ENCODE measurements around the gene RMI1. TPM values are rescaled to one million over a fixed set of nuclear protein-coding genes. Genes with fewer than 3 reads are reported as not detected.
A peak's percentile ranks its signal among the peaks of the same experiment; 100 is the strongest.

RMI1 gene
- polyA plus RNA-seq, 4 donors: 3.2 to 12.9 (median 5.9) TPM

DNA sequence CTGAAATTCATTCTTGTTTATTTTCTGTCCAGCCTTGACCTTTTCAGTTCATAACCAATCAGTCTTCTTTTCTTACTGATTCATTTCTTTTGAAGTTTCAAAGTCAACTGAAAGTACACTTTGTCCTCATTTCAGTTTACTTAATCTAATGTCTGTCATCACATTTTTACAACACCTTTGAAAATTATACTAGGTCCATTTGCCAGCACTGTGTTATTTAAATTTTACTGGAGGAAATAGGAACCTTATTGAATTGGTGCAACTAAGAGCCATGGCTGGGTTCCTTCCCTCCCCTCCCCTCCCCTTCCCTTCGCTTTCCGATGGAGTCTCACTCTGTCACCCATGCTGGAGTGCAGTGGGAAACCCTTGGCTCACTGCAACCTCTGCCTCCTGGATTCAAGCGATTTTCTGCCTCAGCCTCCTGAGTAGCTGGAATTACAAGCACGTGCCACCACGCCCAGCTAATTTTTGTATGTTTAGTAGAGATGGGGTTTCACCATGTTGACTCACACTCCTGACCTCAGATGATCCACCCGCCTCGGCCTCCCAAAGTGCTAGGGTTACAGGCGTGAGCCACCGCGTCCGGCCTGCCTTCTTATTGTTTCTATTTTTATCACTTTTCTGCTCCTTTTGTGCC lies 6.3 kb downstream of the RMI1 start:
- H3K27me3 ChIP-seq (ENCODE audit: control insufficient read depth in 3 of 3, insufficient read depth in 3 of 3, low read length in 3 of 3): no peaks in the 10 kb centered on the region
- DNase-seq (peak; percentile 58 to 73), FAIRE-seq (no peak)
- H3K36me3 ChIP-seq (ENCODE audit: control insufficient read depth in 3 of 3, insufficient read depth in 2 of 3, low read depth in 1 of 3, low read length in 3 of 3): peaks cover 0 to 11% (median 2%) of the 10 kb centered on the region in 3 donors
- peak overlapping the region; percentile 39 to 84 (median 64) for H3K27ac ChIP-seq (ENCODE audit: low read depth in 1 of 3, low read length in 2 of 3)
- no peaks in the 10 kb centered on the region for H3K9me3 ChIP-seq (ENCODE audit: control insufficient read depth in 2 of 2, insufficient read depth in 1 of 2, low read depth in 1 of 2, low read length in 1 of 2)
- H3K4me1 ChIP-seq (ENCODE audit: control insufficient read depth in 3 of 3, insufficient read depth in 2 of 3, low read depth in 1 of 3, low read length in 2 of 3): no peaks in the 10 kb centered on the region
- 16 to 51% (median 27%) methylated on average over 11 of the region's 11 CpGs for WGBS, 3 donors
- peak overlapping the region in 1 of 3 donors; percentile 15 for H3K4me3 ChIP-seq (ENCODE audit: low read depth in 1 of 3, low read length in 3 of 3)

DNA sequence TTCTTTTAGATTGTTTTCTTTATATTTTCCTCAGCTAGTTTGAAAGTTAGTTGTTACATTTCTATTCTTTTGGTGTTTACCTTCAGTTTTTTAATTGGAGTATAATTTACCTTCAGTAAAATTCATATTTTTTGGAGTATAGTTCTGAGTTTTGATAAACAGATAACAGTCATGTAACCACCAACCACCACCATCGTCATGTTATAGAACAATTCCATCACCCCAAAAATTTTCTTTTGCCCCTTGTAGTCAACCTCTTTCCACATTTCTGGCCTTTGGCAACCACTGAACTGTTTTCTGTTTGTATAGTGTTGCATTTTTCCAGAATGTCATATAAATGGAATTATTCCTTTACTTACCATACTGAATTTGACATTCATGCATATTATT lies 6.8 kb downstream of the RMI1 start:
- 77 to 94% (median 93%) methylated on average over 1 of the region's 1 CpG for WGBS, 3 donors
- no peaks in the 10 kb centered on the region for H3K27me3 ChIP-seq (ENCODE audit: control insufficient read depth in 3 of 3, insufficient read depth in 3 of 3, low read length in 3 of 3)
- FAIRE-seq (no peak), DNase-seq (no peak)
- H3K4me3 ChIP-seq (ENCODE audit: low read depth in 1 of 3, low read length in 3 of 3): no peak overlapping the region
- H3K9me3 ChIP-seq (ENCODE audit: control insufficient read depth in 2 of 2, insufficient read depth in 1 of 2, low read depth in 1 of 2, low read length in 1 of 2): no peaks in the 10 kb centered on the region
- no peaks in the 10 kb centered on the region for H3K4me1 ChIP-seq (ENCODE audit: control insufficient read depth in 3 of 3, insufficient read depth in 2 of 3, low read depth in 1 of 3, low read length in 2 of 3)
- peak overlapping the region in 2 of 3 donors; percentile 64 to 84 for H3K27ac ChIP-seq (ENCODE audit: low read depth in 1 of 3, low read length in 2 of 3)
- H3K36me3 ChIP-seq (ENCODE audit: control insufficient read depth in 3 of 3, insufficient read depth in 2 of 3, low read depth in 1 of 3, low read length in 3 of 3): peaks cover 0 to 11% (median 2%) of the 10 kb centered on the region in 3 donors

DNA sequence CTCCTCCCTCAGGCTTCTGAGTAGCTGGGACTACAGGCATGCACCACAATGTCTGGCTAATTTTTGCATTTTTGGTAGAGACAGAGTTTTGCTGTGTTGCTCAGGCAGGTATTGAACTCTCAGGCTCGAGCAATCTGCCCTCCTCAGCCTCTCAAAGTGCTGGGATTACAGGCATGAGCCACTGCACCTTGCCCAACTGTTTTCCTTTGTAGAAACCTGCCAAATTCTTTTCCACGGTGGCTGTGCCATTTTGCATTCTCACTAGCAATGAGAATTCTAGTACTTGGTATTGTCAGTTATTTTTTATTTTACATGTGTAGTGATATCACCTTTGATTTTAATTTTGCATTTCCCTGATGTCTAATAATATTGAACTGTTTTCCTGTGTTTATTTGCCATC lies 7.8 kb downstream of the RMI1 start:
- DNase-seq: no peak
- Histone ChIP-seq H3K4me3 (ENCODE audit: low read depth in 1 of 3, low read length in 3 of 3) (no peak overlapping the region), H3K27me3 (ENCODE audit: control insufficient read depth in 3 of 3, insufficient read depth in 3 of 3, low read length in 3 of 3) (no peaks in the 10 kb centered on the region), H3K4me1 (ENCODE audit: control insufficient read depth in 3 of 3, insufficient read depth in 2 of 3, low read depth in 1 of 3, low read length in 2 of 3) (no peaks in the 10 kb centered on the region), H3K36me3 (ENCODE audit: control insufficient read depth in 3 of 3, insufficient read depth in 2 of 3, low read depth in 1 of 3, low read length in 3 of 3) (peaks cover 0 to 11% (median 2%) of the 10 kb centered on the region in 3 donors), H3K9me3 (ENCODE audit: control insufficient read depth in 2 of 2, insufficient read depth in 1 of 2, low read depth in 1 of 2, low read length in 1 of 2) (no peaks in the 10 kb centered on the region), H3K27ac (ENCODE audit: low read depth in 1 of 3, low read length in 2 of 3) (no peak overlapping the region)
- FAIRE-seq: no peak
- 60 to 87% (median 85%) methylated on average over 2 of the region's 2 CpGs for WGBS, 3 donors

DNA sequence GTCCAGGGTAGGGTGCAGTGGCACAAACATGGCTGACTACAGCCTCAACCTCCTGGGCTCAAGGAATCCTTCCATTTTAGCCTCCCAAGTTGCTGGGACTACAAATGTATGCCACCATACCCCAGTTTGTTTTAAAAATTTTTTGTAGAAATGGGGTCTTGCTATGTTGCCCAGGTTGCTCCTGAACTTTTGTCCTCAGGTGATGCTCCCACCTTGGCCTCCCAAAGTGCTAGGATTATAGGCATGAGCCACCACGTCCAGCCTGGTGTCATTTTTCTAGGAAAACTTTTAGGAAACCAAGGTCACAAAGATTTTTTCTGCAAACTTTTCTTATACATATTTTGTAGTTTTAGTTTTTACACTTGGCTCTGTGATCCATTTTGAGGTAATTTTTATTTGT lies 10.8 kb downstream of the RMI1 start:
- WGBS, 3 donors: 82 to 96% (median 90%) methylated on average over 1 of the region's 1 CpG
- DNase-seq (no peak), FAIRE-seq (no peak)
- Histone ChIP-seq H3K4me1 (ENCODE audit: control insufficient read depth in 3 of 3, insufficient read depth in 2 of 3, low read depth in 1 of 3, low read length in 2 of 3) (no peaks in the 10 kb centered on the region), H3K27ac (ENCODE audit: low read depth in 1 of 3, low read length in 2 of 3) (no peak overlapping the region), H3K27me3 (ENCODE audit: control insufficient read depth in 3 of 3, insufficient read depth in 3 of 3, low read length in 3 of 3) (no peaks in the 10 kb centered on the region), H3K9me3 (ENCODE audit: control insufficient read depth in 2 of 2, insufficient read depth in 1 of 2, low read depth in 1 of 2, low read length in 1 of 2) (no peaks in the 10 kb centered on the region), H3K4me3 (ENCODE audit: low read depth in 1 of 3, low read length in 3 of 3) (no peak overlapping the region), H3K36me3 (ENCODE audit: control insufficient read depth in 3 of 3, insufficient read depth in 2 of 3, low read depth in 1 of 3, low read length in 3 of 3) (peaks cover 0 to 11% (median 2%) of the 10 kb centered on the region in 3 donors)

DNA sequence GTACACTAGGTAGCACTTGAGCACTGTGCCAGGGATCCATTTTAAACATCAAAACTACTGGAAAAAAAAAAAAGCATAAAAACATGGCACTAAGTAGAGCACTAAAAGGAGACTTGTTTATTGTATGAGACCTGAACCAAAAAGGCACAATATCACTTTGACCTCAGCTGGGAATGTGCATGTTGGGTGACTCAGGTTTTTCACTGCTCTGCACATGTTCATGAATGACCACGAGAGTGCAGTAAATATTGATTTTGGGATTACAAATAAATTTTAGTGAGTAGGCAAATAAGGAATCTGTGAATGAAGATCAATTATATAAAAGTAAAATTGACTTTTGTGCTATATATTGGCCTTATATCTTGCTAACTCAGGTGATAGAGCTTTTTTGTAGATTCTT lies 11.8 kb downstream of the RMI1 start:
- DNase-seq: peak; percentile 49 to 53
- no peaks in the 10 kb centered on the region for H3K9me3 ChIP-seq (ENCODE audit: control insufficient read depth in 2 of 2, insufficient read depth in 1 of 2, low read depth in 1 of 2, low read length in 1 of 2)
- H3K27ac ChIP-seq (ENCODE audit: low read depth in 1 of 3, low read length in 2 of 3): no peak overlapping the region
- H3K36me3 ChIP-seq (ENCODE audit: control insufficient read depth in 3 of 3, insufficient read depth in 2 of 3, low read depth in 1 of 3, low read length in 3 of 3): peaks cover 0 to 11% (median 2%) of the 10 kb centered on the region in 3 donors
- no peak for FAIRE-seq
- no peaks in the 10 kb centered on the region for H3K27me3 ChIP-seq (ENCODE audit: control insufficient read depth in 3 of 3, insufficient read depth in 3 of 3, low read length in 3 of 3)
- no peaks in the 10 kb centered on the region for H3K4me1 ChIP-seq (ENCODE audit: control insufficient read depth in 3 of 3, insufficient read depth in 2 of 3, low read depth in 1 of 3, low read length in 2 of 3)
- H3K4me3 ChIP-seq (ENCODE audit: low read depth in 1 of 3, low read length in 3 of 3): no peak overlapping the region
- WGBS, 3 donors: 17 to 59% (median 17%) methylated on average over 1 of the region's 1 CpG

DNA sequence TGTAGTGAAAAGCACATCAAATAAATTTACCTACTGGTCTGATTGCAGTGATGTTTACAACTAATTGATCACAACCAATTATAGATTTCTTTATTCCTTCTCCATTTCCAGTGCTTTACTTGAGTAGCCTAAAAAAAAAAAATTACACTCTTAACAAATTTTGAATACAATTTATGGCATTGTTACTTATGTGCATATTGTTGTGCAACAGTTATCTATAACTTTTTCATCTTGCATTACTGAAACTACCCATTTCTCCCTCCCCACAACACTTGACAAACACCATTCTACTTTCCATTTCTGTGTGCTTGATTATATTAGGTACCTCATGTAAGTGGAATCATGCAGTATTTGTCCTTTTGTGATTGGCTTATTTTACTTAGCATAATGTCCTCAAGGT lies 12.3 kb downstream of the RMI1 start:
- H3K27ac ChIP-seq (ENCODE audit: low read depth in 1 of 3, low read length in 2 of 3): no peak overlapping the region
- DNase-seq: no peak
- H3K4me1 ChIP-seq (ENCODE audit: control insufficient read depth in 3 of 3, insufficient read depth in 2 of 3, low read depth in 1 of 3, low read length in 2 of 3): no peaks in the 10 kb centered on the region
- H3K4me3 ChIP-seq (ENCODE audit: low read depth in 1 of 3, low read length in 3 of 3): no peak overlapping the region
- no peak for FAIRE-seq
- H3K27me3 ChIP-seq (ENCODE audit: control insufficient read depth in 3 of 3, insufficient read depth in 3 of 3, low read length in 3 of 3): no peaks in the 10 kb centered on the region
- H3K36me3 ChIP-seq (ENCODE audit: control insufficient read depth in 3 of 3, insufficient read depth in 2 of 3, low read depth in 1 of 3, low read length in 3 of 3): peaks cover 0 to 11% (median 2%) of the 10 kb centered on the region in 3 donors
- no peaks in the 10 kb centered on the region for H3K9me3 ChIP-seq (ENCODE audit: control insufficient read depth in 2 of 2, insufficient read depth in 1 of 2, low read depth in 1 of 2, low read length in 1 of 2)

DNA sequence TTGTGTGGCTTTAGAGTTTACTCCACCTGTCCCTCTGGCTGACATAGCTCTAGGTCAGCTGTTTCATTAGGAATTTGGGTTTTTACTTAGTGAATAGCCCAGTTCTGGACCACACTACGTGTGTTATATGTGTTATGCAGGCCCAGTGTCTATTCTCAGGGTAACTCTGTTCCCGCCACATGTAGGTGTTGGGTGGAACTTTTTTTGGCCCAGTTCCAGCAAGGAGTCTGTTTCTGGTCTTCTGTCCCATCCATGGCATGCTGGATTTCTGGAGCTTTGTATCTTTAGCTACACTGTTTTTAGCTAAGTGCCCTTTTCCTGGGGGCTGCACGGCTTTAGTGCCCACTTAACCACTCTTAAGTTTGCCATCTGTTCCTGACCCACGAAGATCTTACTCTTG lies 15.5 kb downstream of the RMI1 start:
- Histone ChIP-seq H3K27ac (ENCODE audit: low read depth in 1 of 3, low read length in 2 of 3) (no peak overlapping the region), H3K4me1 (ENCODE audit: control insufficient read depth in 3 of 3, insufficient read depth in 2 of 3, low read depth in 1 of 3, low read length in 2 of 3) (no peaks in the 10 kb centered on the region), H3K9me3 (ENCODE audit: control insufficient read depth in 2 of 2, insufficient read depth in 1 of 2, low read depth in 1 of 2, low read length in 1 of 2) (no peaks in the 10 kb centered on the region), H3K36me3 (ENCODE audit: control insufficient read depth in 3 of 3, insufficient read depth in 2 of 3, low read depth in 1 of 3, low read length in 3 of 3) (no peaks in the 10 kb centered on the region), H3K4me3 (ENCODE audit: low read depth in 1 of 3, low read length in 3 of 3) (no peak overlapping the region), H3K27me3 (ENCODE audit: control insufficient read depth in 3 of 3, insufficient read depth in 3 of 3, low read length in 3 of 3) (no peaks in the 10 kb centered on the region)
- no peak for DNase-seq
- no peak for FAIRE-seq
- WGBS, 3 donors: 88 to 96% (median 92%) methylated on average over 4 of the region's 4 CpGs

DNA sequence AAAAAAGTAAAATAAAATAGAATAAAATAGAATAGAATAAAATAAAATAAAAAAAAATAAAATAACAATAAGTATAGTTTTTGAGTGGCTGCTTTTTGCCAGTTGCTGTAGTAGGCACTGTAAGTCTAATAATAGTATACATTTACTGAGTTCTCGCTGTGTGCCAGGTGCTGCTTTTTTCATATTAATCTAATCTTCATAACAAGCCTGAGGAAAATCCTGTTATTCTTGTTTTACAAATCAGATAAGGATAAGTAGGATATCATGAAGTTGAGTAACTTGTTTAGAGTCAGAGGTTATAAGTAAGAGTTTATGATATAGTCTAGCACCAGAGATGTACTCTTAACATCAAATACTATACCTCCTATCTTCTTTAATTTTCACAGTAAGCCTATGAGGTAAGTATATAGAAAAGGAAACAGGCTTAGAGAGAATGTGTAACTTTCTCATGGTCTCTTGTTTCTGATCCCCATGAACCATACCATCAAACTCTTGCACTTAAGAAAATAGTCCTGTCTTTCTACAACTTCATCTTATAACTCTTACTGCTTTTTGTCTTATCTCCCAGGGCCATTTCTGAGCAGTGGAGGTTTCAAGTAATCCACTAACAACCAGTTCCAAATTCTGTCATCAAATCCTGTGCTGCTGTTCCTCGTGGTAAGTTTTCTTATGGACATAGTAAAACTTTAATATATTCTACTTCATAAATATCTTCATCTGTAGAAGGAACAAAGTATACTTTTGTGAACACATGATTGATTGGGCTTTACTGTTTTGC lies 18.7 kb downstream of the RMI1 start:
- Histone ChIP-seq H3K27me3 (ENCODE audit: control insufficient read depth in 3 of 3, insufficient read depth in 3 of 3, low read length in 3 of 3) (no peaks in the 10 kb centered on the region), H3K4me3 (ENCODE audit: low read depth in 1 of 3, low read length in 3 of 3) (no peak overlapping the region), H3K36me3 (ENCODE audit: control insufficient read depth in 3 of 3, insufficient read depth in 2 of 3, low read depth in 1 of 3, low read length in 3 of 3) (no peaks in the 10 kb centered on the region), H3K4me1 (ENCODE audit: control insufficient read depth in 3 of 3, insufficient read depth in 2 of 3, low read depth in 1 of 3, low read length in 2 of 3) (peaks cover 0 to 1% (median 0%) of the 10 kb centered on the region in 3 donors), H3K9me3 (ENCODE audit: control insufficient read depth in 2 of 2, insufficient read depth in 1 of 2, low read depth in 1 of 2, low read length in 1 of 2) (no peaks in the 10 kb centered on the region), H3K27ac (ENCODE audit: low read depth in 1 of 3, low read length in 2 of 3) (no peak overlapping the region)
- FAIRE-seq (no peak), DNase-seq (peak; percentile 27 to 42)
- WGBS, 3 donors: 15 to 49% (median 40%) methylated on average over 2 of the region's 2 CpGs
